GM19438 (cell line): Measurements from ENCODE around the gene HRCT1.

Experiments used
- ATAC-seq: cut with Tn5 transposase; IDR thresholded peaks from one replicate; pipeline ENCODE4 v1.9.1; 2021; ENCODE audit warnings: low read depth; ENCODE audit not compliant: unreplicated experiment

Gene HRCT1

GRCh38 chr9:35939679-35940250, 33.8 kb downstream of the HRCT1 start:
- ATAC-seq: no peak

- ATAC-seq: no peak
Observed at GRCh38 chr9:35940458-35941407, 34.7 kb downstream of the HRCT1 start.

- no peak for ATAC-seq
Observed at GRCh38 chr9:35942286-35942685, 36.3 kb downstream of the HRCT1 start.

- ATAC-seq: no peak
Observed at GRCh38 chr9:35944173-35944572, 38.2 kb downstream of the HRCT1 start.

- no peak for ATAC-seq
Observed at GRCh38 chr9:35944841-35945240, 38.8 kb downstream of the HRCT1 start.

DNA sequence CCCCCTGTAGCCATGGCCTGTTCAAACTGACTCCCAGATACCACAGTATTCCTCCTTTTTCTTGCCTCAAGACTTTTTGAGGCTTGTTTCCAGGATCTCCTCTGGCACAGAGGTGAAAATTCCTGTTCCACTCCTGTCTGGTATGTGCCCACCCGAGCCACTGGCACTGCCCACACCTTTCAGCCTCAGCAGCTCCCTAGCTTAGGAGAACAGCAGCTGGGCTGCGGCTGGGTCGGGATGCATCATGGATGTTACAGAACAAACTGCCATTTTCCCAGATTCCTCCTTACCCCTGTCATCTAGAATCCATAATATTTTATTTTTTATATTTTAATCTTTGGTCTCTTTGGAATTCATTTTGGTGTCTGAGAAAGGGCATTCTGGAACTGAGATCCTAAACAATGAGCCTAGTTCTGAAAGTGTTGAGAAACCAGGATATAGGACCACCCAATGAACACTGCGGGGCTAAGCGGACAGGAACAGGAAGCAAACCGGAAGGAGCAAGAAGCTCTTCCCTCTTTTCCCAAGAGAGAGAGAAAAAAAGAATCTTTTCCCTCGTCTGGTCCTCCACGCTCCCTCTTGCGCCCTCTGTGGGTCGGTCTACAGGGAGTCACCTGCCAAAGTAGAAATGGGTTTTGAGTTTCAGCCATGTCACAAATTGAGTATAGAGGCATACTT, 39.5 kb downstream of the HRCT1 start:
- ATAC-seq: no peak

- no peak for ATAC-seq
Observed at GRCh38 chr9:35948451-35948850, 42.4 kb downstream of the HRCT1 start.

DNA sequence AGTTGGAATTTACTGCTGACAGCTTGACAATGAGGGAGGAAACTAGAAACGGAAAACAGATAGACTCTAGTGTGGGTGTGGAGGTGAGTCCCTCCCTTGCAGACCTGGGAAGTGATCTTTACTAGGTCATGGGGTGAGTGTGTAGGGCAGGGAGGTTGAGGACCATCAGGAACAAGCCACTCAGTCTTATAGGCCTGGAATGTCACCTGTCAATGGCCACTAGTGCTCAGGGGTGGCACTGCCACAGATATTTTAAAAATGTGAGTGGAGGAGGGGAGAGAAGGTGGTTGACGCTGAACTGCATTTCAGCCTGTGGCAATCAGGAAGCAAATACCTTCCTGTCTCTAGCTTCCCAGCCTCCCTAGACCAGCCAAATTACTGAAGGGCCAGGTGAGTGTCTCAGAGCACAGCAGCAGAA, 42.9 kb downstream of the HRCT1 start:
- ATAC-seq: no peak

- no peak for ATAC-seq
Observed at GRCh38 chr9:35951736-35952135, 45.7 kb downstream of the HRCT1 start.

DNA sequence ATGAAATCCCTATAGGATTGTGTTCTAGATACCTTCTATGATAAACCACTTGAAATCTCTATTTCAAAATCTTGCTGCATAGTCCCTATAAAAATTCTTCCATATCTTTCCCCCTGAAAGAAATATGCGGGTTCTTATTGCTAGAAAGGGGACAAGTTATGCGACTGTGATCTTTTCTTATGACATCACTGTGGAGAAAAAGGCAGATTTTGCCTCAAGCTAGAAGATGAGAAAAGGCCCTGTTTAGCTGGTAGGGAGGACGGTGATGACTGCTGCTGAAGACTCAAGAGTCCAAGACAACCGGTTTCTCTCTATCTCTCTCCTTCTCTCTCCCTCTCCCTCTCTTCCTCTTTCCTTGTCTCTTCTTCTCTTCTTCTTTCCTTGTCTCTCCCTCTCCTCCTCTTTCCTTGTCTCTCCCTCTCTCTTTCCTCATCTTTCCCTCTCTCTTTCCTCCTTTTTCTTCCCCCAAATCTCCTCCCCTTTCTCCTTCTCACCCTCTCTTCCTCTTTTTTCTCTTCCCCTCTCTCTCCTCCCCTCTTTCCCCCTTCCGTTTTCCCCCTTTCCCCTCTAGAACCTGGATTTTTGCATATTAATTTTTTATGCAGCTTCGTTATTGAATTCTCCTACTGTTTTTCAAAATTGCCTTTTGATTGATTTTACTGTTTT, 46.7 kb downstream of the HRCT1 start:
- no peak for ATAC-seq

DNA sequence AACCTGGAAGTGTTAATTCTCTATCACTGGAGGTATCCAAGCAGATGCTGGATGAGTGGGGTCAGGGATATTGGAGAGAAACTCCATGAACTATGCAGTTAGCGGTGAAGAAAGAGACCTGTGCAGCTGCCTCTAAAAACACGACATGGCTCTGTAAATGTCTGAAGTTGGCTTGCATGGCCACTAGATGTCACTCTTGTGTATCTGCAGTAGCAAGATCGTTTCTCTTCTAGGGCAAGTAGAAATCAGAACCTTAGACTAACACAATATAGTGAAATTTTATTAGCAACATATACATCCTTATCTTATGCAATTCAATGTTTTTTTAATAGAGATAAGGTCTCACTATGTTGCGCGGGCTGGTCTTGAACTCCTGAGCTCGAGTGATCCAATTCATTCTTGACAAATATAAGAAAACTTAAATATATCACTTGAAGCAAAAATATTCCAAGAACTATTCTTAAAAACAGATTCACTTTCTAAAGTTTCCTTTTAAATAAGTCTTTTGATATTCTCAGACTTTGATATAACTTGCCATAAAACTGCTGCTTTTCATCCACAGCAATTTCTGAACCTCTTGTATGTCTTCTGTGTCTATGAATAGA, 49.0 kb downstream of the HRCT1 start:
- no peak for ATAC-seq

- no peak for ATAC-seq
Observed at GRCh38 chr9:35956651-35957050, 50.6 kb downstream of the HRCT1 start.
